T-helper 1 cell (primary cell): ENCODE data around the gene MT1E.
"Not testable (repeated sequence)": the region's sequence is repeated elsewhere in the genome, so short reads cannot be mapped to it uniquely, and the experiment has no call there.

ENCODE experiments used
- DNase-seq, 5 donors: peaks; one replicate each; pipeline ENCODE4 v3.0.0-alpha.2; 2012 to 2020

MT1E gene

GRCh38 chr16:56672761-56673536 lies 47.4 kb downstream of the MT1E start:
- no peak for DNase-seq

GRCh38 chr16:56673921-56674320 lies 48.3 kb downstream of the MT1E start:
- no peak for DNase-seq

- DNase-seq = not testable (repeated sequence)
Measured at GRCh38 chr16:56674570-56674969, 49.0 kb downstream of the MT1E start.

- peak in 2 of 5 donors; percentile 24 to 26 for DNase-seq
Measured at GRCh38 chr16:56675685-56676210, 50.2 kb downstream of the MT1E start.
